Fibroblast of the aortic adventitia (primary cell): ENCODE data around the gene KRR1. TPM values are rescaled to one million over a fixed set of nuclear protein-coding genes. Genes with fewer than 3 reads are reported as not detected.

Source experiments
- DNase-seq: peaks from one replicate; pipeline ENCODE4 v3.0.0-alpha.2; 2010; ENCODE audit warnings: low read depth
- H3K4me3 ChIP-seq: 2 replicates; pipeline ENCODE4 v1.5.1; 2011; ENCODE audit warnings: low read depth, mild to moderate bottlenecking, control low read depth, low read length, moderate library complexity
- total RNA-seq: library from RNA; depleted of rRNA; stranded (reverse); fragments of >200 nt; gene quantifications from 2 replicates; pipeline ENCODE4 v1.2.3, GENCODE V29; 2012; ENCODE audit warnings: low replicate concordance
- TF ChIP-seq, protein P1 (sequence below): IDR thresholded peaks from 2 replicates; pipeline ENCODE4 v1.5.1; 2011; ENCODE audit warnings: mild to moderate bottlenecking, low read length, control low read depth, inconsistent platforms; ENCODE audit not compliant: insufficient read depth

The KRR1 gene
- total RNA-seq, 1 donor, result 71.4 TPM

GRCh38 chr12:75505706-75506312, 5.6 kb downstream of the KRR1 start:
- TF ChIP-seq, protein P1, sequence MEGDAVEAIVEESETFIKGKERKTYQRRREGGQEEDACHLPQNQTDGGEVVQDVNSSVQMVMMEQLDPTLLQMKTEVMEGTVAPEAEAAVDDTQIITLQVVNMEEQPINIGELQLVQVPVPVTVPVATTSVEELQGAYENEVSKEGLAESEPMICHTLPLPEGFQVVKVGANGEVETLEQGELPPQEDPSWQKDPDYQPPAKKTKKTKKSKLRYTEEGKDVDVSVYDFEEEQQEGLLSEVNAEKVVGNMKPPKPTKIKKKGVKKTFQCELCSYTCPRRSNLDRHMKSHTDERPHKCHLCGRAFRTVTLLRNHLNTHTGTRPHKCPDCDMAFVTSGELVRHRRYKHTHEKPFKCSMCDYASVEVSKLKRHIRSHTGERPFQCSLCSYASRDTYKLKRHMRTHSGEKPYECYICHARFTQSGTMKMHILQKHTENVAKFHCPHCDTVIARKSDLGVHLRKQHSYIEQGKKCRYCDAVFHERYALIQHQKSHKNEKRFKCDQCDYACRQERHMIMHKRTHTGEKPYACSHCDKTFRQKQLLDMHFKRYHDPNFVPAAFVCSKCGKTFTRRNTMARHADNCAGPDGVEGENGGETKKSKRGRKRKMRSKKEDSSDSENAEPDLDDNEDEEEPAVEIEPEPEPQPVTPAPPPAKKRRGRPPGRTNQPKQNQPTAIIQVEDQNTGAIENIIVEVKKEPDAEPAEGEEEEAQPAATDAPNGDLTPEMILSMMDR, result peak; percentile 71
- no peak overlapping the region for H3K4me3 ChIP-seq
- DNase-seq, result peak; percentile 74

GRCh38 chr12:75503866-75504265, 7.5 kb downstream of the KRR1 start:
- TF ChIP-seq, protein P1, result no peak
- no peak overlapping the region for H3K4me3 ChIP-seq
- DNase-seq, result no peak

DNA sequence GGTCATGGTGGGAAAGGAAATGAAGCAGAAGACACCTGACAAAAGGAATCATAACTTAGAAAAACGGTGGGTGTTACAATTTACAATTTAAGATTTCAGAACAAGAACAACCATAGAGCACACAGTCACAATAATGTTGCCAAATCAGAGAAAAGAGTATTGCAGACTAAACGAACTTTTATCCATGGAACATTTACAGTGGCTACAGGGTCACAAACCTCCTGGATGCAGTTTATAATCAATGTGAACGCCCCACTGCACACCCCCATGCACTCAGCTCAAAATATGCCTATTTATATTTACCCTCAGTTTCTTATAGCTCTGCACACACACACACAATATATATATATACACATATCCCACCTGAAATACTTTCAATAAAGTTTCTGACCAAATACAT, 8.0 kb downstream of the KRR1 start:
- DNase-seq, result no peak
- TF ChIP-seq, protein P1, result no peak
- H3K4me3 ChIP-seq, result no peak overlapping the region

- DNase-seq, result no peak
- TF ChIP-seq, protein P1, result no peak
- no peak overlapping the region for H3K4me3 ChIP-seq
Measured at GRCh38 chr12:75491169-75491568, 20.2 kb downstream of the KRR1 start.

DNA sequence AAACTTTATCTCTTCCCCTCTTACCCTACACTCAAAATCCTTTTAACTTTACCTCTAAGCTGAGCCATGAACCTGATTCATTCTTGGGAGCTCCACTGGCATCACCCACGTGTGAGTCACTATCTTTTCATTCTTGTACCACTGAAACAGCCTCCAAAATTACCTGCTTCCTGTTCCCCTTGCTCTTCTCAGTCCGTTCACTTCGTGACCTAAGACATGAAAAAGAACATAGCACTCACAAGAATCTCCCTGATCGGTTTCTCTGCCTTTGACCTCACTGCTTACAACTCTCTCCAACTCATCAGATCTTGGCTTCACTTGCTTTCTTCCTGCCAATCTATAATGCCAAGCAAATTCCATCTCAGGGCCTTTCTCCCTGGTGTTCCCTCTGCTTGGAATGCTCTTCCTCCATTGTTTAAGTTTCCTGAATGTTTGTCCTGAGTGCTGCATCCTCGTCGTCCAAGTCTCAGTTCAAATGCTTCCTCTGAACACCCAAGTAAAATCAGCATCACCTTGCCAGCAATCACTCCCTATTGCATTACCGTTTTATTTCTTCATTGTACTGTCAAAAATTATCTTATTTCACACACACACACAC, 21.7 kb downstream of the KRR1 start:
- TF ChIP-seq, protein P1, result no peak
- peak; percentile 77 for DNase-seq
- H3K4me3 ChIP-seq, result no peak overlapping the region

GRCh38 chr12:75489187-75489586, 22.2 kb downstream of the KRR1 start:
- no peak overlapping the region for H3K4me3 ChIP-seq
- TF ChIP-seq, protein P1, result no peak
- DNase-seq, result no peak
